Activated CD8-positive, alpha-beta memory T cell treated with anti-CD3 and anti-CD28 coated beads, Interleukin-2, amount 50 U/mL, for 1 hour (primary cell): ENCODE measurements around the gene NOTCH4.
A peak's percentile ranks its signal among the peaks of the same experiment; 100 is the strongest.
"Not testable (repeated sequence)": the region's sequence is repeated elsewhere in the genome, so short reads cannot be mapped to it uniquely, and the experiment has no call there.

Experiments
- DNase-seq: peaks from one replicate; pipeline ENCODE4 v3.0.0-alpha.2; 2020; ENCODE audit errors: extremely low read depth

NOTCH4 gene

DNA sequence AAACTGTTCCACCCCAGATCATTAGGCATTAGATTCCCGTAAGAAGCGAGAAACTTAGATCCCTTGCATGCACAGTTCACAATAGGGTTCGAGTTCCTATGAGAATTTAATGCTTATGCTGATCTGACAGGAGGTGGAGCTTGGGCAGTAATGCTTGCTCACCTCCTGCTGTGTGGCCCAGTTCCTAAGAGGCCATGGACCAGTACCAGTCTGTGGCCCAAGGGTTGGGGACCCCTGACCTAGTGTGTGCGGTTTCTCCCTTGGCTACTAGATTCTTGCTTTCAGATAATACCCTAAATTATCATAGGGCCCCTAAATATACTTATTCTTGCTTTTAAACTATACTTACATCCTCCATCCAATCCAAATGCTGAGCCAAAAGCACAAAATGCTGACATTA, 29.5 kb downstream of the NOTCH4 start:
- DNase-seq: no peak

DNA sequence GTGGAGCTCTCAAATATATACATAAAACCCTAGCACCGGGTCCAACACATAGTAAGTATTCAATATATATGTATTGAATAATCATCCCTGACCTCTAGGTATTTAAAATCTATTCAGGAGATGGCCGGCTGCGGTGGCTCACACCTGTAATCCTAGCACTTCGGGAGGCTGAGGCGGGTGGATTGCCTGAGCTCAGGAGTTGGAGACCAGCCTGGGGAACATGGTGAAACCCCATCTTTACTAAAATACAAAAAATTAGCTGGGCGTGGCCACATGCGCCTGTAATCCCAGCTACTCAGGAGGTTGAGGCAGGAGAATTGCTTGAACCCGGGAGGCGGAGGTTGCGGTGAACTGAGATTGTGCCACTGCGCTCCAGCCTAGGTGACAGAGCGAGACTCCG, 30.8 kb downstream of the NOTCH4 start:
- not testable (repeated sequence) for DNase-seq

DNA sequence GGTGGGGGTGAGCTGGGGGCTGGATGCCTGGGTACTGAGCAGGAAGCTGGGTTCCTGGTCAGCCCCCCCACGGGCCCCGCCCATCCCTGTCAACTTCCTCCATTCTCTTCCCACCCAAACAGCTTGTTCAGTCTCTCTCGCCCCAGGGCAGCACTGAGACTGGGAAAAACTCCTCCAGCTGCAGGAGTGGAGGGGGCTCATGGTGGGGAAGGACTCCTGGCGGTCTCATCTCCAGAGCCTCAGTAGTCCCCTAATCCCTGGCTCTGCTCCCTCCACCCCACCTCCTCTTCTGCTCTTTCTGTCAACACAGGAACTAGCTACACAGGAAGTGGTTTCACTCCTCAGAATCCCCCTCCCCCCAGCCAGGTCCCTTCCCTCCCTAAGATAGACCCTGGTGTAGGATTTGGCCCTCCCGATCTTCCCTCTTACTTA, 31.2 kb downstream of the NOTCH4 start, which contains the start of gene GPSM3:
Gene GPSM3, minus strand, starts transcription at position 36 of the 432 bp plus-strand sequence. CDS start 130 bp downstream, outside the sequence.
- no peak for DNase-seq

DNA sequence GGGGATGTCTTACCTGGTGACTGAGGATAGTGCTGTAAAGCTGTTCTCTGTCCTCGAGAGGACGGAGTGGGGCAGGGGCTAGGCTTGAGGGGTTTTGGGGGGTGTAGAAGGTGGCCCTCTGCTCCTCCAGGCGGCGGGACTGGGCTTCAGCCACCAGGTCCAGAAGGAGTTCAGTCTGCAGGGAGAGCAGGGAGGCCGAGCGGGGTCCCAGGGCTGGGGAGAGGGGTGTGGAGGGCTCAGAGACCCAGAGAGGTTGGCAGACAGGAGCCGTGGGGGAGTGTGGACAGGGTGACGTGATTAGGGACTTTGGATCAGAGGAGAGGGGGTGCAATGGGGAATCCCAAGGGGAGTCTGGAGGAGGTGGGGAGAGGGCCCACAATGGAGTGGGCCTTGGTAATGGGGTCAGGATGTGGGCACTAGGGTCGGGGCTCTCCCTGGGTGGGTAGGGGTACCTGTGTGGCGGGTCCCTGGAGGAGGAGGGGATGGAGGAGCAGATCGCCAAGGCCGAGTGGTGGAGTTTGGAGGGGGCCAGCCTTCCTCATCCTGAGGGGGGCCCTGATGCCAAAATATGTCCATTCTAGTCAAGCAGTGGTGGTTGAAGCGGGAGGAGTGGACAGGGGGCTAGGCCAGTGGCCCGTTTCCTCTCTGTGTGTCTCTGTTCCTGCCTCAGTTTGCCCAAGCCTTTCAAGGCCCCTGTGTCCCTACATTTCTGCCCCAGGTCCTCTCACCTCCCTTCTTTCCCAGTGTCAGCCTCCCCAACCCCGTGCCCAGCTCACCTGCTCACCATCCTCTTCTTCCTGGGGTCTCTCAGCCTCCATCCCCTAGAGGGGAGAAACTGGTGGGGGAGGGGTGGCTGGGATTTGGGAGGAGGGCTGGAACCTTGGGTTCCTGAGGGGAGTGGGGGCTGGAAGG, 31.9 kb downstream of the NOTCH4 start:
- DNase-seq: no peak

DNA sequence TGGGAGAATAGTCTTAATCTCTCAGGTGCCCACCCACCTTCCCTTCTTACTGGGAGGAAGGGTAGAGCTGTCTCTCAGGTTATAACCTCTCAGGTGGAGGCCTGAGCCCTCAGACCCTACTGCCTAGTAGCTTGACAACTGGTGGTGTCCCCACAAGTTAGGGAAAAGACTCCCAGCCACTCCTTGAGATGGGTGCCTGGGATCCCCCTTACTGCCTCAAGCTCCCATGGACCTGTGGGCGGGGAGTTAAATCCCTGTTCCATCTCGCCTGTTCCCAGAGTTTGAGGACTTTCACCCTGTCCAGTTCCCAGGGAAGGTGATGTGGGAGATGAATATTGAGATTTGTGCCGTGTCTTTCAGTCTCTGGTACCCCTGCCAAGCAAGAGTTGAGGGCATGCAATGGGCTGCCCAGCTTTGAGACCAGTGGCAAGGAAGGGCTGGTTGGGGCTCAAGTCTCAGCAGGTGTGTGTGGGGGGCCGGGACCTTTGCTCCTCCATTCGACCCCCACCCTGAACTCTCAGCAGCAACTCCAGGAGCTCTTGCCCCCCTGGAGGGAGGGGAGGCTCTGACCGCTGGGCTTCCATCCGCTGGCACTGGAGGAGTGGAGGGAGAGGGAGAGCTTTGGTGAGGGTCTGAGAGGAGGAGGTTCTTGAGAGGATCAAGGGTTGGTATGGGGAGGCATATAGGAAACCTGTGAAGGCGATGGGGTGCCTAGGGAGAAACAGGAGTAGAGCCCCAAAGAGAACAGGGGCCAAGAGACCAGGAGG, 32.8 kb downstream of the NOTCH4 start:
- no peak for DNase-seq

DNA sequence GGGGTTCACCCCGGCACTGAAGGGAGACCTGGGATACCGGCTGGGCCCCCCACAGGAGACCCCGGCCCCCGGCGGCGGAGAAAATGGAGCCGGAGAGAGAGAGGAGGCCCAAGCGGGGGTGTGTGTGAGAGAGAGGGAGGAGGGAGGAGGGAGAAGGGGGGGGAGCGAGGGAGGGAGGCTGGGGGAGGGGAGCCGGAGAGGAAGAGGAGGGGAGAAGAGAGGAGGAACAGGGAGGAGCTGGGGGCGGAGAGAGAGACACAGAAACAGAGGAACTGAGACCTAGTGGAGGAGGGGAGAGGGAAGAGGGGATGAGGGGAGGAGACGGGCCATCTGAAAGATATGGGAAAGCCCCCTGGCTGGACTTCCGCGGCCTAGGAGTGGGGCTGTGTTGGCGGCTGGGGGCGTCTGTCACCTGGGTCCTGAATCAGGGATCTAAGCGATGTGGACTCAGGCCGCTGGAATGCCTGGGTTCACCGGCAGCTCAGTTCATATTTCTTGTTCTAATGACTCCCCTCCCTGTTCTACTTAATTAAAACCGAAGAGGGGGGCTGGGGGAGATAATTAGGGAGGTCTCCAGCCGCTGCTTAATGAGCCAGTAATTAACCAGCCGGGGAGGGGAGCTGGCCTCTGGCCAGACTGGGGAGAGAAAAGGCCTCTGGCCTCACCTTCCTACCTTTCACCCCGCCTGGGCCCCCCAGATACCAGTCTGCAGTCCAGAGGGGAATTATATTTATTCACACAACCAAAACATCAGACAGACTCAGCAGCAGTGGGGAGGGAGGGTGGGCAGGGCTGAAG, 33.6 kb downstream of the NOTCH4 start, which contains the start of gene PBX2:
Gene PBX2, minus strand, starts transcription at position 149 of the 798 bp plus-strand sequence. CDS start 287 bp downstream, outside the sequence.
- DNase-seq: peak; percentile 50

DNA sequence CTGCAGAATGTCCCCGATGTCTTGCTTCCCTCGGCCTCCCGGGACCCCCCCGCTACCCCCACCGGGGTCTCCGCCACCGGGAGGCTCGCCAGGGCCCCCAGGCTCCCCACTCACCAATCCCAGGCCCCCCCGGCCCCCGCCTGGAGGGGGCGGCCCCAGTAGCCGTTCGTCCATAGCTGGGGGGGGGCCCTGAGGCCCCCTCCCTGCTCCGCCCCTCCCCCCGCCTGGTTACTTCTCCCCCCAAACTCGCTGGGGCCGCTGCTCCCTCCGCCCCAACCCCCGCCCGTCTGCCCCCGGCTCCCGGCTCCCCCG, 34.2 kb downstream of the NOTCH4 start:
- no peak for DNase-seq

DNA sequence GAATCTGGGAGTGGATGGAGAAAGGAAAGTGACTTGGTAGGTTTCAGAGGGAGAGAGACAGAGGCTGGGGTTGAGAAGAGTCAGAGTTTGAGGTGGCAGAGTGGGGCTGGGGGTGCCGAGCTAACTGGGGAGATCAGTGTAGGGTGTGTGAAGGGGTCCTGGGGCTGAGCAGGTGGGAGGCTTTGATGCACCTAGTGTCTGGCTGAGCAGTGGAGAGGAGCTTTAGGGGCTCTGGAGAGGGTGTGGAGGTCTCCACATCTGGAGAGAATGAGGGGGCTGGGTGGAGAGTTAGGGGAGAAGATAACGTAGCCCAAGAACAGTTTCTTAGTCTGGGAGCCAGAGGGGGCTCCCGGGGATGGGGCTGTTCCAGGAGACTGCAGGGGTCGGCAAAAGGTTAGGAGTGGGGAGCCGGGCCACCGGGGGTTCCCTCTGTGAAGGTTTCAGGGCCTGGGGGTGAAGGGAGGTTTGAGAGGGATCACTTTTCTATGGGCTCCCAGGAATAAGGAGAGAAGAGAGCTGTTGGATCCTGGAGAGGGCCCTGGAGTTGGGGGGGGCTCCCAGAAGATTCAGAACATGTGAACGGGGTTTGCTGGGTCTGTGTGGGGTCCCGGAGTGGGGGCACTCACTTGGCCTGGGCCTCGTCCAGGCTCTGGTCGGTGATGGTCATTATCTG, 34.7 kb downstream of the NOTCH4 start:
- DNase-seq: no peak

DNA sequence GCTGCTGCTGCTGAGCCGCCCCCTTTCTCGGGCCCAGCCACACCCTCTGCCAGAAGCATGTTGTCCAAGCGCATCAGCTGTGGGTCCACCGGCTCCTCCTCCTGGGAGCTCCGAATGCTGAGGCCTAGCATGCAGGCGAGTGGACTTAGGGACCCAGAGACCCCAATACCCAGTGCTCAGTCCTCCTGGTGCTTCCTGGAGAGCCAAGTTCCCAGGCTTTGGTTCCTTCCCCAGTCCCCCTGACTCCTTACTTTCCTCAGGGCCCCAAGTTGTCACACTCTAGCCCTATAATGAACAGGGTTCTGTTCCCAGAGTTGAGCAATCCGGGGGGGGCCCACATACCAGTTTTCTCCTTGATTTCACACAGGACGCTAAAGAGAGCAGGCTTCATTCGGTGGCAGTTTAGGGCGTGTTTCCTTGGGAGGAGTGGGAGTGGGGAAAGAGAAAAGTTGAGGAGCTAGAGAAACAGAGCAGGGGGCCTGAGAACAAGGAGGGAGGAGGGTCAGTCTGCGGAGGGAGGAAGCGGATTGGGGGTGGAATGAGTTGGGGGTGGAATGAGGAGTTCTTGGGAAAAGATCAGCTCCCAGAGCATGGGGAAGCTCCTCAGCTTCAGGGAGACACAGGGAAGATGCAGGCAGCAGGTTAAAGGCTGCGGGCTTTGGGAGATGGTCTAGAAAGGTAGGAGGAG, 35.3 kb downstream of the NOTCH4 start:
- DNase-seq: no peak

DNA sequence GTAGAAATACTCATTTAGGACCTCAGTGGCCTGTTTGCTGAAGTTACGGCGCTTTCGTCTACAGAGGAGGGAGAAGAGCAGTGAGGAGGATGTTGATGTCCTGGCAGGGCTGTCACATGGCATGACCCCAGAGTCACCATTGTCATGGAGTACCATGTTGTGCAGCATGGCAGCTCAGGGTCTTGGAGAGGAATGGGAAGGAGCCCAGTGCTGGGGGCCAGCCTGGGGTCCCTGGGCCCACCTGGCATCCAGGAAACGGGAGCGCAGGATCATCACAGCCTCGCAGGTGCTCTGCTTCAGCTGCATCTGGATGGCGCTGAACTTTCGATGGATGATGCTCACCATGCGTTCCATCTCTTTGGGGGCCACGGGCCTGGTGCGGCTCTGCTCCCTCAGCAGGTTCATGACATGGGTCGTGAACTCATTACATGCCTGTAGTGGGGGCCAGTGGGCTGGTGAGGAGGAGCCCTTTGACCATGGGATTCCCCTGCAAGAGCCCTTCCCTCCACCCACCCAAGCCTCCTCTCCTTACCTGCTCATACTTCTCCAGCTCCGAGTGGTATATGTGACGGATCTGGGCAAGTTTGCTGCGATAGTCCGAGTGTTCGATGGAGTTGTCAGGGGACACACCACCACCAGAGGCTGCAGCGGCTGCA, 36.0 kb downstream of the NOTCH4 start:
- DNase-seq: not testable (repeated sequence)

DNA sequence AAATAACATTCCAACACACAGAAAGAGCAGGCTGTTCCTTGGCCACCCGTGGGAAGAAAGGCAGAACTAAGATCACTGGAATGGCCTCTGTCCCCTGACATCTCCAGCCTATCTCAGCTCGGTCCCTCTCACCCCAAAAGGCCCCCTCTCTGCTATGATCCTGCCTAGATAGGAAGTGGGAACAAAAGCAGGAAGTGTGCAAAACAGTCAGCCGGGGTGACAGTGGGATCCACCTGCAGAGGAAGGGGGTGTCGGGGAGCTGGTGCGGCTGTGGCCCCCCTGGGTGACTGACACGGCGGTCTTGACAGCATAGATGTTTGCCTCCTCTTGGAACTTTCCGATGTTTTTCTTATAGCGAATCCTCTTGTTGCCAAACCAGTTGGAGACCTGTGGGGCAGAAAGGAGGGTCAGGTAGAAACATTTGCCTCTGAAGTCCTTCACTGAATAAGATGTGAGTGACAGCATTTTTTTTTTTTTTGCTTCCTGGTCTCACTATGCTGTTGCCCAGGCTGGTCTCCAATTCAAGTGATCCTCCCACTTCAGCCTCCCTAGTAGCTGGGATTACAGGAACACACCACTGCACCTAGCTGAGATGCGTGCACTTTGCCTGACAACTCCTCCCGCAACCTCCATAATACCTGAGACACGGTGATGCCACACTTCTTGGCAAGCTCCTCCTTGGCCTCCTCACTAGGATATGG, 36.7 kb downstream of the NOTCH4 start:
- no peak for DNase-seq

DNA sequence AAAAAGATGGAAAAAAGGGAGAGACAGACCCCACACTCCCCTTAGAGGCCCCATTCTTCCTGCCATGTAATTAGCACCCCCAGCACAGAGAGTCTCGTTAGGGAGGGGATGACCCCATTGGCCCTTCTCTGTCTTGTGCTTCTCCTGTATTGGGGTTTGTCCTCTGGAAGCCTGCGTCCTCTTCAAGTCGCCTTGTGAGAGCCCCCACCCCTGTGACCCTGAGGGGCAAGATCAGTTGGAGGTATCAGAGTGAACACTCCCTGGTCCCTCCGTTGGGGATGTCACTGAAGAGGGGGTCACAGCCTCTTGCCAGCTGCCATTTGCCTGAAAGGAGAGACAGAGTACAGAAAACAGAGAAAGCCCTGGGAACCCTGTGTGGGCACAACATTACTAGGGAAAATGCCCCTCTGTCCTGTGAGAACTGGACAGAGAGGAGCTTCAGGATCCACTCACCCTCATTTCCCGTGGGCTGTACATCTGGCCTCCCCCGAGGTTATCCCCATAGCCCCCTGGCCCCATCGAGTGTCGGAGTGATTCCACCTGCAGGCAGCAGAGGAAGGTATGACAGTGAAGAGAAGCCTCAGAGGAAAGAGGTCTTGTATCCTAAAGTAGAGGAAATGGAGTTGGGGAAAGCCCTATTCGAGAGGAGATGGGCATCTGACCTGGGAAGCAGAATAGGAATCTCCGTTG, 37.6 kb downstream of the NOTCH4 start:
- DNase-seq: not testable (repeated sequence)

DNA sequence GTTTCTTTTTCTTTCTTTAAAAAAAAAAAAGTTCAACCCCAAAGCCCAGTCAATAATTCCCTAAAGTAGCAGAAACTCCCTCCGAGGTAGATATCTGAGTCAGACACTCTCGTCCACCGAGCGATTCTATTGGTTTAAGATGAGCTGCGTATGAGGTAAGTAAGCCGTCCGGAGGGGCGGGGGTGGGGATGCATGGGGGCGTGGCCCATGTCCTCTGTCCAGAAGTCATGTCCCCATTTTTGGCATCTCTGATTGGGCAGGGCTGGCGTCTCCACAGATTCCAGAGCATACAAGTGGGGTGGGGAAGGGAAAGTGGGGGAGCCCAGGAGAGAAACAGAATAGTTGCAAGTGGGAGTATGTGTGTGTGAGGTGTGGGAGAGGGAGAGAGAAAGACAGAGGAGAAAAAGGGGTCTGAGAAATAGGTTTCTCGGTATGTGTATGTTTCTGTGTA, 38.2 kb downstream of the NOTCH4 start:
- not testable (repeated sequence) for DNase-seq

DNA sequence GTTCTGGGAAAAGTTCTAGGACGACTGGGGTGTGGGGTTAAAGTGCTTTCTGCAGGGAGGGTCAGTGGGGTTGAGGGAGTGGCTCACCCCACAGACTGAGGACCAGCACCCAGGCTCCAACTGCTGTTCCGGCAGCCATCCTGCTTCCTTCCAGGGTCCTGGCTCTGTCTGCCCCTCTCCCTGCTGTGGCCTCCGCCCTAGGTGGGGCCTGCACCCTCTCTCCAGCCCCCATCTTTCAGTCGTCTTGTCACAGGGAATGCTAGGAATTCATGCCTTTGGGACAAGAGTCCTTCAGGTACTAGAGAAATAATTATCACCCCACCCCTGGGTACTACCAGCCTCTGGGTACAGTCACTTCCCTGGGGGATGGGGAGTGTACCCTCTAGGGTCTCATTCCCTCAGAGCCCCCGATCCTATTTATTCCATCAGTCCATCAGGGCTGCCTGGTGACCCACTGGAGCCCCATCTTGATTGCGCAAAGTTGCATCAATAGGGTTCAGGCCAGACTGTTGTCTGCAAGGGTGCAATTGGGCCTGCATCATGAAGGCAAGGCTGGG, 39.7 kb downstream of the NOTCH4 start, which contains the start of gene AGER:
Gene AGER, minus strand, starts transcription at position 170 of the 557 bp plus-strand sequence. Its CDS starts 31 bp downstream, at position 139.
- no peak for DNase-seq

DNA sequence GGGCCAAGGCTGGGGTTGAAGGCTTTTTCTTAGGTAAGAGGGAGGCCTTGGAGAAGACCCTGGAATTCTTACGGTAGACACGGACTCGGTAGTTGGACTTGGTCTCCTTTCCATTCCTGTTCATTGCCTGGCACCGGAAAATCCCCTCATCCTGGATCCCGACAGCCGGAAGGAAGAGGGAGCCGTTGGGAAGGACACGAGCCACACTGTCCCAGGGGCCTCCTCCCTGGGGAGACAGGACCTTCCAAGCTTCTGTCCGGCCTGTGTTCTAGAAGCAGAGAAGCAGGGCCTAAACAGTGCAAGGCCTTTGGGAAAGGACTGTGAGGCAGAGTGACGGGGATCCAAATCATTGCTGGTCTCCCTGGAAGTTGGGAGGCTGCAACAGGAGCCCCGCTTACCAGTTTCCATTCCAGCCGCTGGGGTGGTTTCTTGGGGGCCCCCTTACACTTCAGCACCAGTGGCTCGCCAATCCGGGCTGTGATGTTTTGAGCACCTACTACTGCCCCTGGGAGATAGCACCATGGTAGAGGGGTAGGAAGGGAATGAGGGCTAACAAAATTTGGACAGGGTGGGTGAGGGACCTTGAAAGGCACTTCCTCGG, 40.3 kb downstream of the NOTCH4 start:
- DNase-seq: no peak

DNA sequence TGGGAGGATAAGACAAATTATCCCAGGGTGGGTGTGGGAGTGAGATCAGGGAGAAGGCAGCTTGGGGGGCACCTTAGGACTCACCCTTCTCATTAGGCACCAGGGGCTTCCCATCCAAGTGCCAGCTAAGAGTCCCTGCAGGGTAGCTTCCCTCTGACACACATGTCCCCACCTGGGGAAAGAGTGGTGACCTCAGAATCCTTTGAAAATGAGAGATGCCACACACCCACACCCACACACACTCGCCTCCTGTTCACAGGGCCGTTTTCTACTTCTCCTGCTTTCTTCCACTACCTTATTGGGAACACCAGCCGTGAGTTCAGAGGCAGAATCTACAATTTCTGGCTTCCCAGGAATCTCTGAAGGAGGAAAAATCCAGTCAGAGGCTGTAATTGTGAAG, 40.8 kb downstream of the NOTCH4 start:
- no peak for DNase-seq

DNA sequence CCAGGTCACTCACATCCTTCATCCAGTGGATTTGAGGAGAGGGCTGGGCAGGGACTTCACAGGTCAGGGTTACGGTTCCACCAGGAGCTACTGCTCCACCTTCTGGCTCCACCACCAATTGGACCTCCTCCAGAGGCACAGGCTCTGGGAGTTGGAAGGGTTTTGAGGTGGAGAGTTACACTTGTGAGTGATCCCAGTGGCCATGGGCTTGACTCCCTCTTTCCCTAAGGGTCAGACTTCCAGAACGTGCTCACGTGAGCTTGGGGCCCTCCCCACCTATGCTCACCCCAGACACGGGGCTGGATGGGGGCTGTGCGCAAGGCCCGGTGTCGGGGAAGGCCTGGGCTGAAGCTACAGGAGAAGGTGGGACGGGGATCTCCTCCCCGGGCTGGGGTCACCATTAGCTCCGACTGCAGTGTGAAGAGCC, 41.3 kb downstream of the NOTCH4 start:
- no peak for DNase-seq
